HEK293T (cell line): ENCODE results near the gene KCNB1.

Experiments used
- BHLHE40 ChIP-seq: fragments of 450-650 bp; IDR thresholded peaks from 2 replicates; pipeline ENCODE4 v1.6.1; 2016; ENCODE audit warnings: mild to moderate bottlenecking, moderate library complexity, borderline replicate concordance
- CTBP1 ChIP-seq: fragments of 450-650 bp; IDR thresholded peaks from 2 replicates; pipeline ENCODE4 v1.6.1; 2016; ENCODE audit warnings: borderline replicate concordance
- ELF4 ChIP-seq: fragments of 450-650 bp; IDR thresholded peaks from 2 replicates; pipeline ENCODE4 v1.6.1; 2017; ENCODE audit warnings: antibody characterized with exemption
- FOXA1 ChIP-seq: fragments of 450-650 bp; IDR thresholded peaks from 2 replicates; pipeline ENCODE4 v1.6.1; 2016; ENCODE audit warnings: mild to moderate bottlenecking
- FOXK2 ChIP-seq: fragments of 450-650 bp; IDR thresholded peaks from 2 replicates; pipeline ENCODE4 v1.6.1; 2016; ENCODE audit warnings: mild to moderate bottlenecking
- FOXM1 ChIP-seq: fragments of 450-650 bp; IDR thresholded peaks from 2 replicates; pipeline ENCODE4 v1.6.1; 2017; ENCODE audit warnings: mild to moderate bottlenecking, borderline replicate concordance
- SP1 ChIP-seq: fragments of 450-650 bp; IDR thresholded peaks from 2 replicates; pipeline ENCODE4 v1.6.1; 2017

- TF ChIP-seq ELF4 (no peak), SP1 (no peak), CTBP1 (no peak), FOXA1 (no peak), BHLHE40 (no peak), FOXM1 (no peak), FOXK2 (no peak)
Observed at GRCh38 chr20:49469060-49469459, 13.4 kb downstream of the KCNB1 start.
